ENCODE data around the gene MED14.

DNA sequence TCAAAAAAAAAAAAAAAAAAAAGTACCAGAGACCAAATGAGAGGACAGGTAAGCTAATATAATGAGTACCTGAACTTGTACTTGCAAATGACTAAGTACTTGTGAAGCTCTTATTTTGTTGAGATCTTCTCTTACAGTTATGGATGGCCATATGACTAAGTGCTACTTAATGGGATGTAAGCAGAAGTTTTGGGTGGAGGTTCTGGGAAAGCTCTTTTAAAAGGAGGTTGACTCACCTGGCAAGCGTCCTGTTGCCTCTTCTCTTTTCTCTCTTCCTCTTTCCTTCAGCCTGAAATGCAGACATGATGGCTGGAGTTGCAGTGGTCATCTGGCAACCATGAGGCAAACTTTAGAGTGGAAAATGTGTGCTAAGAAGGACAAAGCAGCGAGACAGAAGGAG, 36.9 kb upstream of the MED14 start:
- no peak for TF ChIP-seq EZH2 (IDR thresholded peaks at IDR 0.05)
- no peak for TF ChIP-seq POLR2AphosphoS5 (IDR thresholded peaks at IDR 0.05; ENCODE audit: borderline replicate concordance, low read depth, low read length)

Measured in SK-N-MC (cell line).